ENCODE data around the gene TBCD.

The TBCD gene

DNA sequence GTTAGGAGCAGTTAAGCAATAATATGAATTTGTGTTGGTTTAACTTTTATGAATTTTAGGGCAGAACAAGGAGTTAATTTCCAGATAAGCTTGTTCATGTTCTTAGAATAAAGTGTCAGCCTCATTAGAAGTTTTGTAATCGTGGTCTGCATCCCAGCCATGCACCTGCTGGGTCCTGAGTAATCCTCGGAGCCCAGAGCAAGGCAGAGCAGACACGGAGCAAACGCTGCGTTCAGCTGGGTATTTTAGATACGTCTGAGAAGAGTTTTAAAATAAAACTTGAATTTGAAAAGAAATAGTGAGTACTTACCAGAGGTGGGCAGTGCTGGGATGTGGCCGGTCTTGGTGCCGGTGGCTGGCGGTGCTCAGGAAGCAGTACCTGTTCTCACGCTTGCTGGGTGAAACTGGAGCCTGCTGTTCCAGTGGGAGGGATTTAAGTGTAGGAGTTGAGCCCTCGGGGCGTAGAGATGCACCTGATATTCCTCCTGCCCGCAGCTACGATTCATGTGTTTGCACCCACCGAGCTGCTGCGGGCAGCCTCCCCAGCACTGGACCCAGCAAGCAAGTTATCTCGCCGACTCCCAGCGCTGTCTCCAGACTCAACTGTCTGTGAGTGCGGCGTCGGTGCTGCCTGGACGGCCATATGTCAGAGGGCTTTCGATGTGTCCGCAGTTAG is 87.9 kb downstream of the TBCD start, which contains the start of gene ZNF750:
TSS of gene ZNF750 (minus strand) at position 406 of the 676 bp plus-strand sequence. CDS start 7,568 bp downstream, outside the sequence.
- peaks cover 22% of the 10 kb centered on the region for H3K4me1 ChIP-seq (ENCODE audit: control insufficient read depth, insufficient read depth, low read length)
- no peak for DNase-seq (ENCODE audit: low read depth)
- H3K4me3 ChIP-seq (ENCODE audit: low read length) = no peak within 1 kb of the TSS
- no peaks in the 10 kb centered on the region for H3K36me3 ChIP-seq (ENCODE audit: control insufficient read depth, insufficient read depth, low read length, severe bottlenecking)
- H3K9ac ChIP-seq (ENCODE audit: low read length) = no peak within 1 kb of the TSS
- no peaks in the 10 kb centered on the region for H3K9me3 ChIP-seq (ENCODE audit: control insufficient read depth, low read length)
- H3K27me3 ChIP-seq (replicated peaks; ENCODE audit: control insufficient read depth, insufficient read depth, low read length) = no peaks in the 10 kb centered on the region

DNA sequence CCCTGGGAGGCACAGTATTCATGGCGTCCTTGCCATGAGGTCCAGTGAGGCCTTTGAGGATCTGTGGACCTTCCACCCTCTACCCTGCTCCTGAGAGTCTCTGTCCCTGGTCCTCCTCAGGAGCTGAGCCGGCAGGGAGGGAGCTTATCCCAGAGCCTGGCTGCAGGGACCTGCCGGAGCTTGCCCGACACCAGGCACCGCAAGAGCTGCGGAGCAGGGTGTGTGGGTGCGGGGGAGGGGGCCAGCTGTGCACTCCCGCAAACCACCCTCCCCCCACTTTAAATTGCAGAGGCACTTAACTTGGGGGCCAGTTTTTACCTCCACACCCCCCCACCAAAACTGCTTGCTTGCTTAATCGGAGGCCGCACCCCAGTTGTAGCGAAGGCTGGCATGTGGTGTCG is 88.6 kb downstream of the TBCD start:
- no peaks in the 10 kb centered on the region for H3K9me3 ChIP-seq (ENCODE audit: control insufficient read depth, low read length)
- H3K36me3 ChIP-seq (ENCODE audit: control insufficient read depth, insufficient read depth, low read length, severe bottlenecking) = no peaks in the 10 kb centered on the region
- no peak overlapping the region for H3K4me3 ChIP-seq (ENCODE audit: low read length)
- H3K4me1 ChIP-seq (ENCODE audit: control insufficient read depth, insufficient read depth, low read length) = peaks cover 22% of the 10 kb centered on the region
- no peaks in the 10 kb centered on the region for H3K27me3 ChIP-seq (replicated peaks; ENCODE audit: control insufficient read depth, insufficient read depth, low read length)
- no peak overlapping the region for H3K9ac ChIP-seq (ENCODE audit: low read length)
- DNase-seq (ENCODE audit: low read depth) = no peak

DNA sequence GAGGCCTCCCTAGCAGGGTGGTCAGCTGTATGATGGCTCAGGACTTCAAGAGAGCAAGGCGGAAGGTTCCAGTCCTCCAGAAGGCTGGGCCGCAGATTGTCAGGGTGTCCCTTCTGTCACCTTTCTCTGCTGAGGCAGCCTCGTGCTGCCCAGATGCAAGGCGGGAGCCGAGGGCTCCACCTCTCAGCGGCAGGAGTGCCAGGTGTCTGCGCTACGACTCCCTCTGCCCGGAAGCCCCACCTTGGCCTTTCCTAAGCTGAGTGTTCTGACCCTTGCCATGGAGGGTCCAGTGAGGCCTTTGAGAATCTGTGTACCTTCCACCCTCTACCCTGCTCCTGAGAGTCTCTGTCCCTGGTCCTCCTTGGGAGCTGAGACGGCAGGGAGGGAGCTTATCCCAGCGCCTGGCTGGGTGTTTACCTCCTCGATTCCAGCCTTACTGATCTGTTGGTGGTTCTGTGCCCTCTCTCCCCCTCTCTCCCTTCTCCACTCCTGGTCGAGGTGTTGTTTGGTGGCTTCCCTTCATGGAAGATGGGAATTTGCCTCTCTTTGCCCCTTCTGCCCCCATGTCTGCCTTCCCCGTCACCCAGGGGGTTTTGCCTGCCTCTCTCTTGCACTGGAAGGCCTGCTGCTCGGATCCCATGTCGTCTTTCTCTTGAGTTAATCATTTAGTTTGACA is 90.2 kb downstream of the TBCD start:
- Histone ChIP-seq H3K4me3 (ENCODE audit: low read length) (no peak overlapping the region), H3K36me3 (ENCODE audit: control insufficient read depth, insufficient read depth, low read length, severe bottlenecking) (no peaks in the 10 kb centered on the region), H3K4me1 (ENCODE audit: control insufficient read depth, insufficient read depth, low read length) (peaks cover 16% of the 10 kb centered on the region), H3K27me3 (replicated peaks; ENCODE audit: control insufficient read depth, insufficient read depth, low read length) (no peaks in the 10 kb centered on the region), H3K9me3 (ENCODE audit: control insufficient read depth, low read length) (no peaks in the 10 kb centered on the region), H3K9ac (ENCODE audit: low read length) (no peak overlapping the region)
- no peak for DNase-seq (ENCODE audit: low read depth)

DNA sequence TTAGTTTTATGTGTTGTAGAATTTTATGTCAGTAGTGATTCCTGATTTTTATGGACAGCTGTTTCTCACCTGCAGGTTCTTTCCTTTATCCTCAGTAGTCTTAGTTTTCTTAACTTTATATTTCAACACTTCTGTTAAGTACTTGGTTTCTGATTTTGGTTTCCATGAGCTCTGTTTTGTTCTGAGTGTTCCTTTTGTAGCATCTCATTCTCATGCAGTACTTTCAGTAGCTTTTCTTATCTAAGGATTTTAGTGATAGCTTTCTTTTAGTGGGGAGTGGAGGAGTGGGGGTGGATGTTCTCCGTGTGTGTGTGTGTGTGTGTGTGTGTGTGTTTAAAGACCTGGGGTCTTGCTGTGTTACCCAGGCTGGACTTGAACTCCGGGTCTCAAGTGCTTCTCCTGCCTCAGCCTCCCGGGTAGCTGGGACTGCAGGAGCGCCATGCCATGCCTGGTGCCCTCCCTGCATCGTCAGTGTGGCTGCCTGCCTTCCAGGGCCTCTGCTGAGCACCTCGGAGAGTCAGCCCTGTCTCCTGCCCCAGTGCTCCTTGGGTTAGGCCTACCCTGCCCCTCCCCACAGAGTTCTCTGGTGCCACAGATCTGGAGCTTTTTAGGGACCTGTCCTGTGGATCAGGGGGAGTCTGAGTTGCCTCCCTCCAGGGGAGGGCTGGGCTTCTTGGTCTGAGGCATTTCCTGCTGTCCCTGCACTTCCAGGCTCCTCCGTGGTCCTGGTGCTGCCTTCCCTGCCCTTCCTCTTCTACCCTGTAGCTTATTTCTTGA is 92.2 kb downstream of the TBCD start:
- DNase-seq (ENCODE audit: low read depth) = no peak
- no peaks in the 10 kb centered on the region for H3K9me3 ChIP-seq (ENCODE audit: control insufficient read depth, low read length)
- H3K27me3 ChIP-seq (replicated peaks; ENCODE audit: control insufficient read depth, insufficient read depth, low read length) = no peaks in the 10 kb centered on the region
- H3K4me1 ChIP-seq (ENCODE audit: control insufficient read depth, insufficient read depth, low read length) = no peaks in the 10 kb centered on the region
- no peak overlapping the region for H3K9ac ChIP-seq (ENCODE audit: low read length)
- no peak overlapping the region for H3K4me3 ChIP-seq (ENCODE audit: low read length)
- no peaks in the 10 kb centered on the region for H3K36me3 ChIP-seq (ENCODE audit: control insufficient read depth, insufficient read depth, low read length, severe bottlenecking)

DNA sequence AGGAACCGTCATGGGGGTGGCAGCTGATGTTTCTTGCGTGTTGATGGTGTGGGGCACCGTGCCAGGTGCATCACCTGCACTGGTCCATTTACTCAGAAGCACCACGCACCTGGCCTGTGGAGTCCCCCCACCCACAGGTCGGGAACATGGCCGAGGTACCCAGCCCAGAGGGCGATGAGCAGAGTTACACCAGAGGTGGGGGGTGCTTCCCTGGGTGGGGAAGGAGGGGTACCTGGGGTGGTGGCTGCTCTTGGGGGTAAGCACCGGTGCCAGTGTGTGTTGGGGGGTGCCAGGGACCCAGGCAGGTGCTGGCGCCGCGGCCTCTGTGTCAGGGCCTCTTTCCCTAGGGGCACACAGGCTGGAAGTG is 92.9 kb downstream of the TBCD start:
- no peak for DNase-seq (ENCODE audit: low read depth)
- no peaks in the 10 kb centered on the region for H3K9me3 ChIP-seq (ENCODE audit: control insufficient read depth, low read length)
- no peaks in the 10 kb centered on the region for H3K4me1 ChIP-seq (ENCODE audit: control insufficient read depth, insufficient read depth, low read length)
- no peaks in the 10 kb centered on the region for H3K27me3 ChIP-seq (replicated peaks; ENCODE audit: control insufficient read depth, insufficient read depth, low read length)
- H3K4me3 ChIP-seq (ENCODE audit: low read length) = no peak overlapping the region
- no peak overlapping the region for H3K9ac ChIP-seq (ENCODE audit: low read length)
- no peaks in the 10 kb centered on the region for H3K36me3 ChIP-seq (ENCODE audit: control insufficient read depth, insufficient read depth, low read length, severe bottlenecking)

DNA sequence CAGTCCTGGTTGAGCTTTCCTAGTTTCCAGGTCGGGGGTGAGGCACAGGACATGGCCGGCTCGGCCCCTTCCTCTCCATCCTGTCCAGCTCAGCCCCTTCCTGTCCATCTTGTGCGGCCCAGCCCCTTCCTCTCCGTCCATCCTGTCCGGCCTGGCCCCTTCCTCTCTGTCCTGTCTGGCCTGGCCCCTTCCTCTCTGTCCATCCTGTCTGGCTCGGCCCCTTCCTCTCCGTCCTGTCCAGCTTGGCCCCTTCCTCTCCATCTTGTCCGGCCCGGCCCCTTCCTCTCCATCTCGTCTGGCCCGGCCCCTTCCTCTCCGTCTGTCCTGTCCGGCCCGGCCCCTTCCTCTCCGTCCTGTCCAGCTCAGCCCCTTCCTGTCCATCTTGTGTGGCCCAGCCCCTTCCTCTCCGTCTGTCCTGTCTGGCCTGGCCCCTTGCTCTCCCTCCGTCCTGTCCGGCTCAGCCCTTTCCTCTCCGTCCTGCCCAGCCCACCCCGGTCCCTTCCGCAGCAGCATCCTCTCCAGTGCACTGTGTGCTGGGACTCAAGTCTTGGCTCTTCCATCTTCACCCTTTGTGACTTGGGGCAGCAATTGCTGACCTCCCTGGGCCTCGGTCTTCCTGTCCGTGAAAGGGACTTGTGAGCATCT is 93.4 kb downstream of the TBCD start:
- no peaks in the 10 kb centered on the region for H3K4me1 ChIP-seq (ENCODE audit: control insufficient read depth, insufficient read depth, low read length)
- H3K9me3 ChIP-seq (ENCODE audit: control insufficient read depth, low read length) = no peaks in the 10 kb centered on the region
- H3K36me3 ChIP-seq (ENCODE audit: control insufficient read depth, insufficient read depth, low read length, severe bottlenecking) = no peaks in the 10 kb centered on the region
- no peaks in the 10 kb centered on the region for H3K27me3 ChIP-seq (replicated peaks; ENCODE audit: control insufficient read depth, insufficient read depth, low read length)
- no peak for DNase-seq (ENCODE audit: low read depth)
- no peak overlapping the region for H3K9ac ChIP-seq (ENCODE audit: low read length)
- H3K4me3 ChIP-seq (ENCODE audit: low read length) = no peak overlapping the region

DNA sequence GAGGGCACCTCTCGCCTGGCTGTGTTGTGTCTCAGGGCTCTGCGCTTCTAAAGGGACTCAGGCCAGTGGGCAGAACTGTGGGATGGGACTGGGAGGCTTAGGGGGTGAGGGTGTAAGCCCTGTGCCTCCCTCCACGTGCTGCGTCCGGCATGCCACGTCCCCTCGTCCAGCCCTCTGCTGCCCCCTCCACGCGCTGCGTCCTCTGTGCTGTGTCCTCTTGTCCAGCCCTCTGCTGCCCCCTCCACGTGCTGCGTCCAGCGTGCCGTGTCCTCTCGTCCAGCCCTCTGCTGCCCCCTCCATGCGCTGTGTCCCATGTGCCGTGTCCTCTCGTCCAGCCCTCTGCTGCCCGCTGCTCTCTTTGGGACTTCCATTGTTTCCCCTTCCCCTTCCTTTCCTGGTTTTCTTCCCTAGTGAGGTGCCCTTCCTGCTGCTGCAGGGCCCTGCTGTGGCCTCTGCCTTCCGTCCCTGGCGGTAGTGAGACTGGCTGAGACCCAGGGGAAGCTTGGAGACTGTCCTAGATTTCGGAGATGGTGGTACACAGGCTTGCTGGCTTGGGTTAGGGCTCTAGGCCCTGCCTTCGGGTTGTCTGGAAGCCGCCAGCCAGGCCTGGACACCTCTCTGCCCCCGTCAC is 94.3 kb downstream of the TBCD start:
- H3K27me3 ChIP-seq (replicated peaks; ENCODE audit: control insufficient read depth, insufficient read depth, low read length) = no peaks in the 10 kb centered on the region
- no peak overlapping the region for H3K9ac ChIP-seq (ENCODE audit: low read length)
- H3K4me1 ChIP-seq (ENCODE audit: control insufficient read depth, insufficient read depth, low read length) = no peaks in the 10 kb centered on the region
- no peak overlapping the region for H3K4me3 ChIP-seq (ENCODE audit: low read length)
- no peak for DNase-seq (ENCODE audit: low read depth)
- H3K9me3 ChIP-seq (ENCODE audit: control insufficient read depth, low read length) = no peaks in the 10 kb centered on the region
- no peaks in the 10 kb centered on the region for H3K36me3 ChIP-seq (ENCODE audit: control insufficient read depth, insufficient read depth, low read length, severe bottlenecking)

DNA sequence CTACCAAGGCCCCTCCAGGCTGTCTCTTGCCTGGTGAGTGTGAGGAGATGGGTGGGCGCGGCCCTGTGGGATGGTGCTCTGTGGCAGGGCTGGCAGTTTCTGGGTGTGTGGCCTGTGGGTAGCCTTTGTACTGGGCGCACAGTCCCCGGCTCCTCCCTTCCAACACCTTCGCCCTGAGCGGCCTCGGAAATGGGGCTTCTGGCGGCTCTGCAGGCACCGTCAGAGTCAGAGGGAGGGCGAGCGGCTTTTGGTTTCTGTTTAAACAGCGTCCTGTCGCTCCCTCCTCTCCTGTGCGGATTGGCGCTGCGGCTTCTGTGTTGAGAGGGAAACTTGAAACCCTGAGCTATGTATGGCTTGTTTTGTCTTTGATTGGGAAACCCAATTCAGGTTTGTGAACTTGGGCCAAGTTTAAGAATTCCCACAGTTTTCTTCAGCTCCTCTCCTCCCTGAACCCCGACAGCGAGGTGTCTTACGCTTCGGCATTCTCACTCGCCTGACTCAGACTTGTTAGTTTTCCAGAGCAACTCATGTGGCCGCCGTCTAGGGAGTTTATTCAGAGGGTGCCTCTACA is 96.2 kb downstream of the TBCD start:
- no peaks in the 10 kb centered on the region for H3K27me3 ChIP-seq (replicated peaks; ENCODE audit: control insufficient read depth, insufficient read depth, low read length)
- H3K36me3 ChIP-seq (ENCODE audit: control insufficient read depth, insufficient read depth, low read length, severe bottlenecking) = no peaks in the 10 kb centered on the region
- H3K9me3 ChIP-seq (ENCODE audit: control insufficient read depth, low read length) = no peaks in the 10 kb centered on the region
- no peak overlapping the region for H3K9ac ChIP-seq (ENCODE audit: low read length)
- peak; percentile 85 for DNase-seq (ENCODE audit: low read depth)
- no peaks in the 10 kb centered on the region for H3K4me1 ChIP-seq (ENCODE audit: control insufficient read depth, insufficient read depth, low read length)
- peak overlapping the region; percentile 37 for H3K4me3 ChIP-seq (ENCODE audit: low read length)

DNA sequence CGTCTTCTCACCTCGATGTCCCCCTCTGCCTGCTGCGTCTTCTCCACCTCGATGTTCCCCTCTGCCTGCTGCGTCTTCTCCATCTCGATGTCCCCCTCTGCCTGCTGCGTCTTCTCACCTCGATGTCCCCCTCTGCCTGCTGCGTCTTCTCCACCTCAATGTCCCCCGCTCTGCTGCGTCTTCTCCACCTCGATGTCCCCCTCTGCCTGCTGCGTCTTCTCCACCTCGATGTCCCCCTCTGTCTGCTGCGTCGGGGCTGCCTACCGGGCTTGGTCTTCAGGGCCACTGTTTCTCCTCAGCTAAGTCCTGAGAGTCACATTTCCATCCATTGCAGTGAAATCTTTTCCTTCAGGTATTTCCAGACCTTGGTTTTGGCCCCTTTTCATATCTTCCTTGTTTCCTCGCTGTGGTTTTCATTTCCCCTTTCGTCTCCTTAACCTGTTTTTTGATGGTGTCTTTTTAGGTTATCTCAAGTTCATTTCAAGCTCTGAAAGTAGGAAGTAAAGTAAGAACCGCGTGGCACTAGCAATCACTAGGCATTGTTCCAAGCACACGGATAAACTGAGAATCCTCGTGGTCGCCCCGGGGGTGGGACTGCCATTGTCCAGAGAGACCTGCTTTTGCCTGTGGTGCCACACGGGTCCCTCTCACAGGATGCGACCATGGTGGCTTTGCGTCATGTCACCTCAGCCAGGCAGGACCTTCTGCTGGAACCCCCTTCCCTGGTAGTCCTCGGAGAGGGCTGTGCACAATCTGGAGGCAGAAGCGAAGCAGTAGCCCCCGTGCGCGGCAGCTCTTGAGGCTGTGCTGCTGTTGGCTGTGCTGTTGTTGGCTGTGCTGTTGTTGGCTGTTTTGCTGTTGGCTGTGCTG is 97.4 kb downstream of the TBCD start:
- no peaks in the 10 kb centered on the region for H3K9me3 ChIP-seq (ENCODE audit: control insufficient read depth, low read length)
- H3K9ac ChIP-seq (ENCODE audit: low read length) = no peak overlapping the region
- H3K4me1 ChIP-seq (ENCODE audit: control insufficient read depth, insufficient read depth, low read length) = no peaks in the 10 kb centered on the region
- no peak for DNase-seq (ENCODE audit: low read depth)
- peaks cover 4% of the 10 kb centered on the region for H3K36me3 ChIP-seq (ENCODE audit: control insufficient read depth, insufficient read depth, low read length, severe bottlenecking)
- no peaks in the 10 kb centered on the region for H3K27me3 ChIP-seq (replicated peaks; ENCODE audit: control insufficient read depth, insufficient read depth, low read length)
- no peak overlapping the region for H3K4me3 ChIP-seq (ENCODE audit: low read length)

DNA sequence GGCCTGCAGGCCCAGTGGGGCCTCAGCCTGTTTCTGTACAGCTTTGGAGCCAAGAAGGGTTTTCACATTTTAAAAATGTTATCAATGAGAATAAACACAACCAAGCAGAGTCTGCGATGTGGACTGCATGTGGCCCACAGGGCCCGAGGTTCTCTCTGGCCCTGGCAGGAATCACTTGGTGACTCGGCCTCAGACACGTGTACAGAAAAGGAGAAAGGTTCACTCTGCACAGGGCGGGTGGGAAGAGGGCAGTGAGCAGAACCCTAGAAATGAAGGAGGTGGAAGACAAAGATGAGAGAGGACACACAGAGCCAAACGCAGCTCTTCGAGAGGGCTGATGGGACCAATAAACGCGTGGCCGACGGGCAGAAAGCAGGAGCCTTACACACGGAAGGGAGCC is 99.5 kb downstream of the TBCD start:
- DNase-seq (ENCODE audit: low read depth) = no peak
- no peaks in the 10 kb centered on the region for H3K4me1 ChIP-seq (ENCODE audit: control insufficient read depth, insufficient read depth, low read length)
- peaks cover 4% of the 10 kb centered on the region for H3K36me3 ChIP-seq (ENCODE audit: control insufficient read depth, insufficient read depth, low read length, severe bottlenecking)

More for the DNA sequence above, 99.5 kb downstream of the TBCD start:
- H3K4me3 ChIP-seq (ENCODE audit: low read length) = no peak overlapping the region
- no peaks in the 10 kb centered on the region for H3K9me3 ChIP-seq (ENCODE audit: control insufficient read depth, low read length)
- no peaks in the 10 kb centered on the region for H3K27me3 ChIP-seq (replicated peaks; ENCODE audit: control insufficient read depth, insufficient read depth, low read length)
- no peak overlapping the region for H3K9ac ChIP-seq (ENCODE audit: low read length)

Data from adipocyte (in vitro differentiated cells).